Liver (tissue), 3 donors: ENCODE measurements around the gene SYNPO.

Source experiments
- ATF3 ChIP-seq: IDR thresholded peaks from 2 replicates; pipeline ENCODE4 v1.6.1; 2016; ENCODE audit warnings: antibody characterized with exemption
- GABPA ChIP-seq, 2 donors: IDR thresholded peaks in 1 of 2; conservative IDR thresholded peaks in 1 of 2; 2 replicates each; pipeline ENCODE4 v1.6.1; 2016; ENCODE audit warnings: antibody characterized with exemption in 2 of 2, mild to moderate bottlenecking in 1 of 2, moderate library complexity in 1 of 2
- JUND ChIP-seq, 2 donors: IDR thresholded peaks; 2 replicates each; pipeline ENCODE4 v1.6.1; 2016; ENCODE audit warnings: antibody characterized with exemption in 2 of 2
- MAX ChIP-seq: IDR thresholded peaks from 2 replicates; pipeline ENCODE4 v1.6.1; 2016; ENCODE audit warnings: antibody characterized with exemption
- RXRA ChIP-seq, 2 donors: IDR thresholded peaks; 2 replicates each; pipeline ENCODE4 v1.6.1; 2017 to 2018; ENCODE audit warnings: antibody characterized with exemption in 2 of 2, mild to moderate bottlenecking in 1 of 2
- SP1 ChIP-seq: IDR thresholded peaks from 2 replicates; pipeline ENCODE4 v1.6.1; 2018; ENCODE audit warnings: antibody characterized with exemption, mild to moderate bottlenecking
- TAF1 ChIP-seq: conservative IDR thresholded peaks from 2 replicates; pipeline ENCODE4 v1.6.1; 2016; ENCODE audit warnings: antibody characterized with exemption, mild to moderate bottlenecking
- TF ChIP-seq, protein P1 (sequence below): fragments of 150-350 bp; IDR thresholded peaks from 2 replicates; pipeline ENCODE4 v1.5.1; 2017; ENCODE audit warnings: improper control_type of control experiment, low read depth, low read length; ENCODE audit not compliant: missing input control
- TF ChIP-seq, protein P2 (sequence below): IDR thresholded peaks from 2 replicates; pipeline ENCODE4 v1.6.1; 2016; ENCODE audit warnings: antibody characterized with exemption, mild to moderate bottlenecking
- TF ChIP-seq, protein P3 (sequence below): IDR thresholded peaks from 2 replicates; pipeline ENCODE4 v1.6.1; 2016; ENCODE audit warnings: antibody characterized with exemption
- donor health status: healthy.
- donor health status: healthy.

DNA sequence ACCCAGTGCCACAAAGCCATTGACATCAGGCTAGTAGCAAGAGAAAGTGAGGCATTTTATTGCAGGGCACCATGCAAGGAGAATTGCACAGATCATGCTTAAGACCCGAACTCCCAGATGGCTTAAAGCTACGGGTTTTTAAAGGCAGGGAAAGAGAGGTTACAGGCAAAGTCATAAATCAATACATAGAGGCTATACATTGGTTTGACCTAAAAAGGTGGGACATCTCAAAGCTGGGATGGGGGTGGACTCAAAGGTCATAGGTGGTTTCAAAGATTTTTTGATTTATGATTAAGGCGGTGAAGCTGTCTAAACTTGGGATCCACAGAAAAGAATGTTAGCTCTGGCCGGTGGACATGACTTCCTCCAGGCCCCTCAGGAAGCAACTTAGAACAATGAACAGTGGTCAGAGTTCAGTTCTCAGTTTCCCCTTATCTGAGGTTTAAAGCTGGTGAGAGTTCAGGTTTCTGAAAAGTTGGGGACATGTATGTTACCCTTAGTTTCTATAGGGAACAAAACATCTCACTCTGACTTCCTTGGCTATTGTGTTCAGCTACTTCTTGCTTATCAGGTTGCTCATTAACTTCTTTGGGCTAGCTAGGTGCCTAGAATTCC lies 66.4 kb downstream of the SYNPO start:
- TF ChIP-seq, protein P1, sequence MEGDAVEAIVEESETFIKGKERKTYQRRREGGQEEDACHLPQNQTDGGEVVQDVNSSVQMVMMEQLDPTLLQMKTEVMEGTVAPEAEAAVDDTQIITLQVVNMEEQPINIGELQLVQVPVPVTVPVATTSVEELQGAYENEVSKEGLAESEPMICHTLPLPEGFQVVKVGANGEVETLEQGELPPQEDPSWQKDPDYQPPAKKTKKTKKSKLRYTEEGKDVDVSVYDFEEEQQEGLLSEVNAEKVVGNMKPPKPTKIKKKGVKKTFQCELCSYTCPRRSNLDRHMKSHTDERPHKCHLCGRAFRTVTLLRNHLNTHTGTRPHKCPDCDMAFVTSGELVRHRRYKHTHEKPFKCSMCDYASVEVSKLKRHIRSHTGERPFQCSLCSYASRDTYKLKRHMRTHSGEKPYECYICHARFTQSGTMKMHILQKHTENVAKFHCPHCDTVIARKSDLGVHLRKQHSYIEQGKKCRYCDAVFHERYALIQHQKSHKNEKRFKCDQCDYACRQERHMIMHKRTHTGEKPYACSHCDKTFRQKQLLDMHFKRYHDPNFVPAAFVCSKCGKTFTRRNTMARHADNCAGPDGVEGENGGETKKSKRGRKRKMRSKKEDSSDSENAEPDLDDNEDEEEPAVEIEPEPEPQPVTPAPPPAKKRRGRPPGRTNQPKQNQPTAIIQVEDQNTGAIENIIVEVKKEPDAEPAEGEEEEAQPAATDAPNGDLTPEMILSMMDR: no peak
- TF ChIP-seq, protein P2, sequence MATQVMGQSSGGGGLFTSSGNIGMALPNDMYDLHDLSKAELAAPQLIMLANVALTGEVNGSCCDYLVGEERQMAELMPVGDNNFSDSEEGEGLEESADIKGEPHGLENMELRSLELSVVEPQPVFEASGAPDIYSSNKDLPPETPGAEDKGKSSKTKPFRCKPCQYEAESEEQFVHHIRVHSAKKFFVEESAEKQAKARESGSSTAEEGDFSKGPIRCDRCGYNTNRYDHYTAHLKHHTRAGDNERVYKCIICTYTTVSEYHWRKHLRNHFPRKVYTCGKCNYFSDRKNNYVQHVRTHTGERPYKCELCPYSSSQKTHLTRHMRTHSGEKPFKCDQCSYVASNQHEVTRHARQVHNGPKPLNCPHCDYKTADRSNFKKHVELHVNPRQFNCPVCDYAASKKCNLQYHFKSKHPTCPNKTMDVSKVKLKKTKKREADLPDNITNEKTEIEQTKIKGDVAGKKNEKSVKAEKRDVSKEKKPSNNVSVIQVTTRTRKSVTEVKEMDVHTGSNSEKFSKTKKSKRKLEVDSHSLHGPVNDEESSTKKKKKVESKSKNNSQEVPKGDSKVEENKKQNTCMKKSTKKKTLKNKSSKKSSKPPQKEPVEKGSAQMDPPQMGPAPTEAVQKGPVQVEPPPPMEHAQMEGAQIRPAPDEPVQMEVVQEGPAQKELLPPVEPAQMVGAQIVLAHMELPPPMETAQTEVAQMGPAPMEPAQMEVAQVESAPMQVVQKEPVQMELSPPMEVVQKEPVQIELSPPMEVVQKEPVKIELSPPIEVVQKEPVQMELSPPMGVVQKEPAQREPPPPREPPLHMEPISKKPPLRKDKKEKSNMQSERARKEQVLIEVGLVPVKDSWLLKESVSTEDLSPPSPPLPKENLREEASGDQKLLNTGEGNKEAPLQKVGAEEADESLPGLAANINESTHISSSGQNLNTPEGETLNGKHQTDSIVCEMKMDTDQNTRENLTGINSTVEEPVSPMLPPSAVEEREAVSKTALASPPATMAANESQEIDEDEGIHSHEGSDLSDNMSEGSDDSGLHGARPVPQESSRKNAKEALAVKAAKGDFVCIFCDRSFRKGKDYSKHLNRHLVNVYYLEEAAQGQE: no peak
- no peak for TF ChIP-seq TAF1
- no peak for TF ChIP-seq JUND (IDR thresholded peaks at IDR 0.05)
- TF ChIP-seq SP1: no peak
- TF ChIP-seq RXRA (IDR thresholded peaks at IDR 0.05): no peak
- TF ChIP-seq, protein P3, sequence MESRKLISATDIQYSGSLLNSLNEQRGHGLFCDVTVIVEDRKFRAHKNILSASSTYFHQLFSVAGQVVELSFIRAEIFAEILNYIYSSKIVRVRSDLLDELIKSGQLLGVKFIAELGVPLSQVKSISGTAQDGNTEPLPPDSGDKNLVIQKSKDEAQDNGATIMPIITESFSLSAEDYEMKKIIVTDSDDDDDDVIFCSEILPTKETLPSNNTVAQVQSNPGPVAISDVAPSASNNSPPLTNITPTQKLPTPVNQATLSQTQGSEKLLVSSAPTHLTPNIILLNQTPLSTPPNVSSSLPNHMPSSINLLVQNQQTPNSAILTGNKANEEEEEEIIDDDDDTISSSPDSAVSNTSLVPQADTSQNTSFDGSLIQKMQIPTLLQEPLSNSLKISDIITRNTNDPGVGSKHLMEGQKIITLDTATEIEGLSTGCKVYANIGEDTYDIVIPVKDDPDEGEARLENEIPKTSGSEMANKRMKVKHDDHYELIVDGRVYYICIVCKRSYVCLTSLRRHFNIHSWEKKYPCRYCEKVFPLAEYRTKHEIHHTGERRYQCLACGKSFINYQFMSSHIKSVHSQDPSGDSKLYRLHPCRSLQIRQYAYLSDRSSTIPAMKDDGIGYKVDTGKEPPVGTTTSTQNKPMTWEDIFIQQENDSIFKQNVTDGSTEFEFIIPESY: no peak
- TF ChIP-seq GABPA (IDR thresholded peaks at IDR 0.05 in 1 of 2, conservative IDR thresholded peaks at IDR 0.05 in 1 of 2): no peak
- no peak for TF ChIP-seq MAX
- TF ChIP-seq ATF3: no peak
